ENCODE results near the gene ANKRD42. TPM values are rescaled to one million over a fixed set of nuclear protein-coding genes. Genes with fewer than 3 reads are reported as not detected.

ANKRD42 gene
- total RNA-seq, 1 donor from 2014 or later: 12.1 TPM

DNA sequence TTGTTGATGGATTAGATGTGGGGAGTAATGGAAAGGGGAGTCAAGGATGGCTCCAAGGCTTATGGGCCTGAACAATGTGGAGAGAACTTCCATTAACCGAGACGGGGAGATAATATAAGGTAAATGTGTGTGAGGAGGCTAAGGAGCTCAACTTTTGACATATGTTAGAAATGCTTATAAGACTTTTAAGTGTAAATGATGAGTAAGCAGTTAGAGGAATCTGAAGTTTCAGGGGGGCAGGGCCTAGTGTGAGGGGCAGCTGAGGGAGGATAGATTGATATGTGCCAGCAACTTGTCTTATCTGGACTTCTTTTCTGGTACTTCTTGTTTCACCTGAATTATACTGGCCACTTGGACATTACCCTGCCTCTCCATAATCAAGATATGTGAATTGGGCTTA lies 29.9 kb downstream of the ANKRD42 start:
- Mint-ChIP-seq H3K4me1 (ENCODE audit: unreplicated experiment) (no peaks in the 10 kb centered on the region), H3K27ac (no peak overlapping the region), H3K27me3 (peaks cover 11% of the 10 kb centered on the region), H3K9me3 (no peaks in the 10 kb centered on the region), H3K4me3 (no peak overlapping the region), H3K36me3 (no peaks in the 10 kb centered on the region)
- TF ChIP-seq, protein P1, sequence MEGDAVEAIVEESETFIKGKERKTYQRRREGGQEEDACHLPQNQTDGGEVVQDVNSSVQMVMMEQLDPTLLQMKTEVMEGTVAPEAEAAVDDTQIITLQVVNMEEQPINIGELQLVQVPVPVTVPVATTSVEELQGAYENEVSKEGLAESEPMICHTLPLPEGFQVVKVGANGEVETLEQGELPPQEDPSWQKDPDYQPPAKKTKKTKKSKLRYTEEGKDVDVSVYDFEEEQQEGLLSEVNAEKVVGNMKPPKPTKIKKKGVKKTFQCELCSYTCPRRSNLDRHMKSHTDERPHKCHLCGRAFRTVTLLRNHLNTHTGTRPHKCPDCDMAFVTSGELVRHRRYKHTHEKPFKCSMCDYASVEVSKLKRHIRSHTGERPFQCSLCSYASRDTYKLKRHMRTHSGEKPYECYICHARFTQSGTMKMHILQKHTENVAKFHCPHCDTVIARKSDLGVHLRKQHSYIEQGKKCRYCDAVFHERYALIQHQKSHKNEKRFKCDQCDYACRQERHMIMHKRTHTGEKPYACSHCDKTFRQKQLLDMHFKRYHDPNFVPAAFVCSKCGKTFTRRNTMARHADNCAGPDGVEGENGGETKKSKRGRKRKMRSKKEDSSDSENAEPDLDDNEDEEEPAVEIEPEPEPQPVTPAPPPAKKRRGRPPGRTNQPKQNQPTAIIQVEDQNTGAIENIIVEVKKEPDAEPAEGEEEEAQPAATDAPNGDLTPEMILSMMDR (conservative IDR thresholded peaks at IDR 0.05): no peak
- no peak for DNase-seq (ENCODE audit: extremely low spot score, unreplicated experiment)

DNA sequence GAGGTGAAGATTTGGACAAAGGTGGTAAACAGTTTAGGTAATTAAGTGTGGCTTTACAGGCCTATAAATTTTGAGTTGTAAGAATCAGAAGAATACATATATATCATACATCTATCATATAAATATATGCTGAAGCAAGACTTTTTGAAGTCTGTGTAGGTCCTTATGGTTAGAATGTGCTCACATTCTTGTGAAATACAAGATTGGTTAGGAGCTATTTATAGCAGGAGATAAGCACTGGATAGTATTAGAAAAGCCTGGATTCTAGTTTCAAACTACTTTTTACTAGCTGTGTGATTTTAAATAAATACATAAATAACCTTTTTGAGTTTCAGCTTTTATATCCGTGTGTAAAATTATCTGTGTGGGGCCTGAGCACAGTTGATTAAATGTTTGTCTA lies 42.3 kb downstream of the ANKRD42 start:
- no peak for DNase-seq (ENCODE audit: extremely low spot score, unreplicated experiment)

DNA sequence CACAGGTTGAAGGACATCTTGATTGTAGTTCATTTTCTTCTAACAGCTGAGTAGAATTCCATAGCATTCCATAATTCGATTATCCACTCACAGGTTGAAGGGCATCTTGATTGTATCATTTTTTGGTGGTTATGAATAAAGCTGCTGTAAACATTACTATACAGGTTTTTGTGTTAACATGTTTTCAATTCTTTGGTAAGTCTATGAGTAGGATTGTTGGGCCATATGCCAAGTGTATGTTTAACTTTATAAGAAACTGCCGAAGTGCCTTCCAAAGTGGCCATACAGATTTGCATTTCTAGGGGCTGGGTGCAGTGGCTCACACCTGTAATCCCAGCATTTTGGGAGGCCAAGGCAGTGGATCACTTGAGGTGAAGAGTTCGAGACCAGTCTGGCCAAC lies 44.6 kb downstream of the ANKRD42 start:
- H3K27me3 Mint-ChIP-seq: no peaks in the 10 kb centered on the region
- no peak for DNase-seq (ENCODE audit: extremely low spot score, unreplicated experiment)
- no peak overlapping the region for H3K27ac Mint-ChIP-seq
- H3K4me1 Mint-ChIP-seq (ENCODE audit: unreplicated experiment): no peaks in the 10 kb centered on the region
- no peak overlapping the region for H3K4me3 Mint-ChIP-seq
- peaks cover 4% of the 10 kb centered on the region for H3K36me3 Mint-ChIP-seq
- TF ChIP-seq, protein P1 (conservative IDR thresholded peaks at IDR 0.05): no peak
- no peaks in the 10 kb centered on the region for H3K9me3 Mint-ChIP-seq

More for the DNA sequence above, 42.3 kb downstream of the ANKRD42 start:
- Mint-ChIP-seq H3K4me3 (no peak overlapping the region), H3K9me3 (no peaks in the 10 kb centered on the region), H3K27me3 (no peaks in the 10 kb centered on the region), H3K27ac (no peak overlapping the region), H3K4me1 (ENCODE audit: unreplicated experiment) (no peaks in the 10 kb centered on the region), H3K36me3 (no peaks in the 10 kb centered on the region)
- TF ChIP-seq, protein P1 (conservative IDR thresholded peaks at IDR 0.05): no peak

DNA sequence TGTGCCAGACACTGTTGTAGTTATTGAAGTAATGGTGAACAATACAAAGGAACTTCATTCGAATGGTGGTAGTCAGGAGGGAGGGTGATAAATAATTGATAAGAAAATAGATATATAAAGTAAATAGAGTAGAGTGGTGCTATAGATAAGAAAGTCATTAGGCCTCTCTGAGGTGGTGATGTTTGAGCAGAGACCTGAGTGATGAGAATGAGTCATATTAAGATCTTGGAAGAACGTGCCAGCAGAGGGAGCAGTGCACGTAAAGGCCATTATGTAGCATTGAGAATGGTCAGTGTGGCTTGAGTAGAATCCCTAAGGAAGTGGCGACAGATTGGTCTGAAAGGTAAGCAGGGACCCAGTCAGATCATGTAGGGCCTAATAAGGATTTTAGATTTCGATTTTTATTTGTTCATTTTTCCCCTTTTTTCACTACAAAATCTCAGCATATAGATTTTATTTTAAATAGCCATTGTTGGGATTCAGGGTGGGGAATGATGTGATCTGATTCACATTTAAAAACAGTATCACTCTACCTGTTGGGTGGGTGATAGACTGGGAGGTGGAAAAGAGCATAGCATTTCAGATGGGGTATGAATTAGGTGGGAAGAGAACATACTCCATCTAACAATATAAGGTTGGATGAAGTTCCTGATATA lies 47.9 kb downstream of the ANKRD42 start:
- Mint-ChIP-seq H3K4me1 (ENCODE audit: unreplicated experiment) (no peaks in the 10 kb centered on the region), H3K27me3 (no peaks in the 10 kb centered on the region), H3K9me3 (no peaks in the 10 kb centered on the region), H3K4me3 (no peak overlapping the region), H3K27ac (no peak overlapping the region), H3K36me3 (peaks cover 4% of the 10 kb centered on the region)
- DNase-seq (ENCODE audit: extremely low spot score, unreplicated experiment): no peak
- TF ChIP-seq, protein P1 (conservative IDR thresholded peaks at IDR 0.05): peak; percentile 79

DNA sequence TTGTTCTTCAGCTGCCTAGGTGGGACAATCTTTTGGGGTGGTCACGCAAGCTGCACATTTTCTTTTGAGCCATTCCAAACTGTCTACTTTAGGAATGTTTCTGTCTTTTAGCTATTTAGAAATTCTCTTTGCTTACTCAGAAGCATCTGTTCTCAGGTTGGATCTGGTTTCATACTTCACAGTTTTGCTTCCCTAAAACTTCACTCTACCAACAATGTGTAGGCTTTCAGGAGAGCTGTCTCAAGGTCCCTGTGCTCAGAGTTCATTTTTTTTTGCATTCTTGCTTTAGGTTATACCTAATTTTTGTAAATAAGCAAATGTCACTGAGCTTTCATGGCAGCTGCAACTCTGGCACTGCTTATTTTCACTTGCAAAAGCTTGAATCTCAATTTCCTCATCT lies 55.9 kb downstream of the ANKRD42 start:
- Mint-ChIP-seq H3K9me3 (no peaks in the 10 kb centered on the region), H3K4me3 (no peak overlapping the region), H3K27ac (no peak overlapping the region), H3K4me1 (ENCODE audit: unreplicated experiment) (no peaks in the 10 kb centered on the region), H3K27me3 (no peaks in the 10 kb centered on the region), H3K36me3 (no peaks in the 10 kb centered on the region)
- TF ChIP-seq, protein P1 (conservative IDR thresholded peaks at IDR 0.05): no peak
- no peak for DNase-seq (ENCODE audit: extremely low spot score, unreplicated experiment)

Measured in type B pancreatic cell (in vitro differentiated cells).